Psoas muscle (tissue), 8 donors: Measurements from ENCODE around the gene TOMM7. TPM values are rescaled to one million over a fixed set of nuclear protein-coding genes. Genes with fewer than 3 reads are reported as not detected.

Source experiments
- ATAC-seq, 4 donors: fragments of 200-7000 bp; cut with Tn5 transposase; one replicate each; pipeline ENCODE4 v1.9.1; 2020; ENCODE audit warnings: moderate library complexity in 3 of 4, mild to moderate bottlenecking in 2 of 4
- DNase-seq, 2 donors: peaks; one replicate each; pipeline ENCODE4 v3.0.0-alpha.2; 2020
- H3K27ac ChIP-seq: fragments of 200-600 bp; one replicate; pipeline ENCODE4 v1.8.0; 2022
- H3K27me3 ChIP-seq, 3 donors: fragments of 200-600 bp in 1 of 3; one replicate each; pipeline versions ENCODE4 v1.6.1 to v1.8.0; 2013 to 2022; ENCODE audit warnings: low read length in 2 of 3, mild to moderate bottlenecking in 2 of 3, moderate library complexity in 1 of 3; ENCODE audit not compliant: insufficient read depth in 3 of 3
- H3K36me3 ChIP-seq, 2 donors: fragments of 200-600 bp in 1 of 2; one replicate each; pipeline versions ENCODE4 v1.6.1 to v1.8.0; 2013 to 2022; ENCODE audit warnings: low read depth in 1 of 2, mild to moderate bottlenecking in 1 of 2, moderate library complexity in 1 of 2; ENCODE audit not compliant: insufficient read depth in 1 of 2
- H3K4me1 ChIP-seq: fragments of 200-600 bp; one replicate; pipeline ENCODE4 v1.8.0; 2022
- H3K4me3 ChIP-seq: fragments of 200-600 bp; one replicate; pipeline ENCODE4 v1.8.0; 2022; ENCODE audit warnings: mild to moderate bottlenecking
- H3K9me3 ChIP-seq: fragments of 200-600 bp; one replicate; pipeline ENCODE4 v1.8.0; 2022
- WGBS, 3 donors: extraction: QIAGEN DNeasy Blood & Tissue Kit; methylation state at CpG; one replicate each; pipeline versions ENCODE4 v1.1.6 to v1.1.7; 2013; 5-methylcytosine and 5-hydroxymethylcytosine counted together
- intact Hi-C, 2 donors: fragments of 100-400 bp; cut with DNase I; formaldehyde crosslinking; loops; one replicate each; pipeline versions ENCODE4 v1.11.0 to v1.14.2; 2022
- polyA plus RNA-seq, 3 donors: library from polyadenylated mRNA; stranded (reverse); fragments of 200-250 nt; gene quantifications; one replicate each; pipeline ENCODE4 v1.2.3, GENCODE V29; 2013
- total RNA-seq, 4 donors: library from RNA; stranded (reverse); fragmentation: NEBNext Ultra II Directional in 2 of 4; extraction: Animal tissue kit (Norgen Biotek cat#: 25700) in 2 of 4; gene quantifications; one replicate each; pipeline versions ENCODE4 v1.2.1 to v1.2.4, GENCODE V29; 2021 to 2023
- TF ChIP-seq, protein P1 (sequence below): fragments of 200-600 bp; IDR thresholded peaks from one replicate; pipeline ENCODE4 v1.8.0; 2022; ENCODE audit warnings: antibody characterized with exemption
- donor health status: healthy with polysubstance abuse.
- donor health status: DM: no; HTN: no; CAD: no; lungs with moderate emphysema.
- donor health status: Bipolar disorder and iron deficiency.
- donor health status: healthy.
- donor health status: DM: yes; HTN: yes; CAD: no.
- donor health status: DM: no; HTN: no; CAD: no.
- donor health status: DM: no; HTN: no; CAD: no.
- donor health status: DM: yes; HTN: yes; CAD: no.

The TOMM7 gene
- total and polyA plus RNA-seq, 7 donors = 401 to 791 (median 668) TPM

DNA sequence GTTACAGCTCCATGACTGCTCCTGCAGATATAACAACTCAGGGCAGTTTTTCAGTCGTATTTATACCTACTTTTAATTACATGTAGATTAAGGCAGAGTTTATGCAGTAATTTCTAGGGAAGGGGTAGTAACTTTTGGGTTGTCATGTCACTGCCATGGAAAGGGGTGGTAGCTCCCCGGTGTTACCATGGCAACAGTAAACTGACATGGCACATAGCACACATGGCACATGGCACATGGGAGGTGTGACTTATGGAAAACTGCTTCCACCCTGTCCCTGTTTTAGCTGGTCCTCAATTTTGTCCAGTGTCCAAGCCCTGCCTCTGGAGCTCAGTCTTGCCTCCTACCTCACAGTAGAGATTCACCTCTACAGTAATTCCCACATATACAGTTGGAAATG lies 3.9 kb upstream of the TOMM7 start:
- DNase-seq (no peak), ATAC-seq (no peak)
- Histone ChIP-seq H3K36me3 (no peaks in the 10 kb centered on the region), H3K9me3 (no peaks in the 10 kb centered on the region), H3K27me3 (no peaks in the 10 kb centered on the region), H3K27ac (no peak overlapping the region), H3K4me3 (no peak overlapping the region), H3K4me1 (peaks cover 4% of the 10 kb centered on the region)
- WGBS, 3 donors = 65 to 75% (median 66%) methylated on average over 2 of the region's 2 CpGs
- intact Hi-C loops = no loop called here
- TF ChIP-seq, protein P1, sequence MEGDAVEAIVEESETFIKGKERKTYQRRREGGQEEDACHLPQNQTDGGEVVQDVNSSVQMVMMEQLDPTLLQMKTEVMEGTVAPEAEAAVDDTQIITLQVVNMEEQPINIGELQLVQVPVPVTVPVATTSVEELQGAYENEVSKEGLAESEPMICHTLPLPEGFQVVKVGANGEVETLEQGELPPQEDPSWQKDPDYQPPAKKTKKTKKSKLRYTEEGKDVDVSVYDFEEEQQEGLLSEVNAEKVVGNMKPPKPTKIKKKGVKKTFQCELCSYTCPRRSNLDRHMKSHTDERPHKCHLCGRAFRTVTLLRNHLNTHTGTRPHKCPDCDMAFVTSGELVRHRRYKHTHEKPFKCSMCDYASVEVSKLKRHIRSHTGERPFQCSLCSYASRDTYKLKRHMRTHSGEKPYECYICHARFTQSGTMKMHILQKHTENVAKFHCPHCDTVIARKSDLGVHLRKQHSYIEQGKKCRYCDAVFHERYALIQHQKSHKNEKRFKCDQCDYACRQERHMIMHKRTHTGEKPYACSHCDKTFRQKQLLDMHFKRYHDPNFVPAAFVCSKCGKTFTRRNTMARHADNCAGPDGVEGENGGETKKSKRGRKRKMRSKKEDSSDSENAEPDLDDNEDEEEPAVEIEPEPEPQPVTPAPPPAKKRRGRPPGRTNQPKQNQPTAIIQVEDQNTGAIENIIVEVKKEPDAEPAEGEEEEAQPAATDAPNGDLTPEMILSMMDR = no peak

DNA sequence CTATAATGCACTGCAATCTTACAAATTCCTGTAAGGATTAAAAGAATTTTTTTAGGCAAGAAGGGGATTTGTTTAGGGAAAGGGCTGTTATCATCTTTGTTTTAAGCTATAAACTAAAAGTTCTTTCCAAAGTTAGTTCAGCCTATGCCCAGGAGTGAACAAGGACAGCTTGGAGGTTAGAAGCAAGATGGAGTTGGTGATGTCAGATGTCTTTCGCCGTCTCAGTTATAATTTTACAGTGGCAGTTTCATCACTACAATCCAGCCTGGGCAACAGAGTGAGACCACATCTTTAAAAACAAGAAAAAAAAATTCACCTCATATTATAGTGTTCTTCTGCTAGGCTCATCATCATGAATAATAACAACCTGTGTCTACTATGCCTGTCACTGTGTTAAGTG lies 2.1 kb upstream of the TOMM7 start:
- H3K27ac ChIP-seq = no peak overlapping the region
- no peaks in the 10 kb centered on the region for H3K36me3 ChIP-seq
- no peaks in the 10 kb centered on the region for H3K9me3 ChIP-seq
- intact Hi-C loops = loop anchor here (5.0 kb wide), 3 partner anchors 33 to 597 kb away; no protein-coding TSS in a partner anchor
- H3K4me1 ChIP-seq = peaks cover 16% of the 10 kb centered on the region
- 87 to 90% (median 88%) methylated on average over 2 of the region's 2 CpGs for WGBS, 3 donors
- no peak for ATAC-seq
- H3K4me3 ChIP-seq = no peak overlapping the region
- DNase-seq = no peak
- H3K27me3 ChIP-seq = no peaks in the 10 kb centered on the region
- TF ChIP-seq, protein P1 = no peak

DNA sequence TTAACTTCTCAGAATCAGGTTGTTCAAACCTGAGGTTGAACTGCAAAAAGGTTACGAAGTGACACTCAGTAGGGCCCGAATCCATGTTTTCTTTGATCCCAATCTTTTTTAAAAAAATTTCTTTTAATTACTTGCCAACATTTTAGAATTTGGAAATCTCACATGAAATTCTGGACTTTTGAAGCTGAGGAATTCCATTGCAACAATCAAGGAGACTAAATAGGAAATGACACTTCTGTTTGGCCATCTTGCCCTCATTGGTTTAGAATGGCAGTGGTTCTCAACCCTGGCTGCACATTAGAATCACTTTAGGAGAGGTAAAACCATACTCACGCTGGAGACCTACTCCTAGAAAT lies 471 bp upstream of the TOMM7 start:
- Histone ChIP-seq H3K27ac (peak overlapping the region; percentile 92), H3K4me3 (peak overlapping the region; percentile 97), H3K27me3 (no peaks in the 10 kb centered on the region), H3K36me3 (no peaks in the 10 kb centered on the region), H3K4me1 (peaks cover 20% of the 10 kb centered on the region), H3K9me3 (no peaks in the 10 kb centered on the region)
- ATAC-seq (peak in 1 of 4 donors; percentile 17), DNase-seq (no peak)
- TF ChIP-seq, protein P1 = no peak
- intact Hi-C loops = loop anchor here (5.0 kb wide), 3 partner anchors 34 to 596 kb away; no protein-coding TSS in a partner anchor
- 32 to 39% (median 37%) methylated on average over 3 of the region's 3 CpGs for WGBS, 3 donors

DNA sequence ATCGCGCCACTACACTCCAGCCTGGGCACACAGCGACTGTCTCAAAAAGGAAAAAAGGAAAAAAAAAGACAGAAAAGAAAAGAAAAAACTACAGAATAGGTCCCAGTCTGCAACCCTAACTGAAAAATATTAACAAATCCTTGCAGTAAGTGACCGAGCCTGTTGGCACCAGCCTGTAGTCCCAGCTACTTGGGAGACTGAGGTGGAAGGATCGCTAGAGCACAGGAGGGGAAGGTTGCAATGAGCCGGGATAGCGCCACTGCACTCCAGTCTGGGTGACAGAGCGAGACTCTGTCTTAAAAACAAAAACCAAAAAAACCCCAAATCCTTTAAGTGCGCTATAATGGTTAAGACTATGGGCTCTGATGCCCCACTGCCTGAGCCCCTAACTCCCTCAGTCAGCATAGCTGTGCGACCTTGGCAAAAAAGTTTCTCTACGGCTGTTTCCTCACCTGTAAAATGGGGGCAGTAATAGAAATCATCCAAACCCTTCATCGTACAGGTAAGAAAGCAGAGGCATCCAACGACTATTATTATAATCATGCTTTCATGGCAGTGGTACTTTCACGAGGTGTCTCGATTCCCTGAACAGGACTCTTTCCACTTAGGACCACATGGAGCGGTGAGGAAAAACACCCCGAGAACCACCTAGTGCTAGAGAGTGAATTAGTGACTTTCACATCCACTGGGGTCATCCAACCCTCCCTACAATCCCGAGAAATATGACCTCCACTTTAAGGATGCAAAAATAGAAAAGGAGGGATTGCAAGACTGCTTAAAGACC lies 755 bp downstream of the TOMM7 start:
- TF ChIP-seq, protein P1 = no peak
- no peak for DNase-seq
- no peaks in the 10 kb centered on the region for H3K9me3 ChIP-seq
- ATAC-seq = peak; percentile 20 to 63 (median 47)
- peak overlapping the region; percentile 92 for H3K27ac ChIP-seq
- no peaks in the 10 kb centered on the region for H3K27me3 ChIP-seq
- H3K36me3 ChIP-seq = peaks cover 0 to 11% of the 10 kb centered on the region in 2 donors
- H3K4me1 ChIP-seq = peaks cover 26% of the 10 kb centered on the region
- 11 to 12% (median 11%) methylated on average over 18 of the region's 18 CpGs for WGBS, 3 donors
- intact Hi-C loops = loop anchor here (5.0 kb wide), 3 partner anchors 35 to 595 kb away; no protein-coding TSS in a partner anchor
- peak overlapping the region; percentile 97 for H3K4me3 ChIP-seq
